NT2/D1 (cell line): ENCODE results near the gene PHB1.

Experiments
- SUZ12 ChIP-seq: IDR thresholded peaks from 2 replicates; pipeline ENCODE4 v1.6.1; 2011; ENCODE audit not compliant: insufficient read length, insufficient read depth; ENCODE audit errors: extremely low read depth
- YY1 ChIP-seq: IDR thresholded peaks from 2 replicates; pipeline ENCODE4 v1.6.1; 2011; ENCODE audit not compliant: insufficient read length, insufficient read depth
- ZNF274 ChIP-seq: IDR thresholded peaks from 2 replicates; pipeline ENCODE4 v1.6.1; 2011; ENCODE audit warnings: mild to moderate bottlenecking, low read depth, low read length

DNA sequence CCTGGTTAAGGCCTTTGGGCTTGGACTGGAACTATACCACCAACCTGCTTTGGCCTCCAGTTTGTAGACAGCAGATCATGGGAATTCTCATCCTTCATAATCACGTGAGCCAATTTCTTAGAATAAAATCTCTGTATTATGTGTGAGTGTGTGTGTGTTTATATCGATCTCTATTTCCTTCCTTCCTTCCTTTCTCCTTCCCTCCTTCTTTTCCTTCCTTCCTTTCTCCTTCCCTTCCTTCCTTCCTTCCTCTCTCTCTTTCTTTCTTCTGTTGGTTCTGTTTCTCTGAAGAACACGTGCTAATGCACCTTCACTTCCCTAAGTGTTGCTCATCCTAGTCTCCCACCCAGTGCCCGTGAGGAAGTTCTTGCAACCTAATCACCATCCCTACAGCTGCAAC is 35.5 kb upstream of the PHB1 start:
- TF ChIP-seq ZNF274 = no peak
- no peak for TF ChIP-seq SUZ12
- TF ChIP-seq YY1 = no peak
